ENCODE measurements around the gene USP34. TPM values are rescaled to one million over a fixed set of nuclear protein-coding genes. Genes with fewer than 3 reads are reported as not detected.
A peak's percentile ranks its signal among the peaks of the same experiment; 100 is the strongest.

The USP34 gene
- total and polyA plus RNA-seq, 5 donors = 37.3 to 78.0 (median 61.4) TPM

- no peak overlapping the region for H3K4me3 ChIP-seq (ENCODE audit: low read length)
- peak; percentile 50 to 80 (median 78) for DNase-seq
- intact Hi-C loops (cut with DNase I) = no loop called here
These were observed 31.5 kb downstream of the USP34 start for GRCh38 chr2:61439241-61440002.

GRCh38 chr2:61438670-61439069, 32.2 kb downstream of the USP34 start:
- no peaks in the 10 kb centered on the region for H3K27me3 ChIP-seq (ENCODE audit: control insufficient read depth, insufficient read depth)
- H3K4me1 ChIP-seq (ENCODE audit: control insufficient read depth, insufficient read depth, low read length) = peaks cover 14% of the 10 kb centered on the region
- H3K4me3 ChIP-seq (ENCODE audit: low read length) = no peak overlapping the region
- DNase-seq = no peak
- intact Hi-C loops (cut with DNase I) = no loop called here
- no peak overlapping the region for H3K27ac ChIP-seq (ENCODE audit: low read length)
- ATAC-seq = no peak
- no peaks in the 10 kb centered on the region for H3K9me3 ChIP-seq (ENCODE audit: control insufficient read depth, low read length)

More at GRCh38 chr2:61439241-61440002, 31.5 kb downstream of the USP34 start:
- 61% methylated on average over 7 of the region's 7 CpGs for WGBS
- Histone ChIP-seq H3K27me3 (ENCODE audit: control insufficient read depth, insufficient read depth) (no peaks in the 10 kb centered on the region), H3K4me1 (ENCODE audit: control insufficient read depth, insufficient read depth, low read length) (peaks cover 8% of the 10 kb centered on the region), H3K9me3 (ENCODE audit: control insufficient read depth, low read length) (no peaks in the 10 kb centered on the region), H3K27ac (ENCODE audit: low read length) (no peak overlapping the region)
- peak; percentile 74 to 79 for ATAC-seq

- DNase-seq = no peak
- intact Hi-C loops (cut with DNase I) = no loop called here
- H3K4me3 ChIP-seq (ENCODE audit: low read length) = no peak overlapping the region
- peaks cover 19% of the 10 kb centered on the region for H3K4me1 ChIP-seq (ENCODE audit: control insufficient read depth, insufficient read depth, low read length)
- no peak for ATAC-seq
- H3K9me3 ChIP-seq (ENCODE audit: control insufficient read depth, low read length) = no peaks in the 10 kb centered on the region
- no peaks in the 10 kb centered on the region for H3K27me3 ChIP-seq (ENCODE audit: control insufficient read depth, insufficient read depth)
- H3K27ac ChIP-seq (ENCODE audit: low read length) = no peak overlapping the region
- 94% methylated on average over 4 of the region's 4 CpGs for WGBS
These were observed 33.7 kb downstream of the USP34 start for GRCh38 chr2:61437170-61437569.

- ATAC-seq (no peak), DNase-seq (no peak)
- H3K27me3 ChIP-seq (ENCODE audit: control insufficient read depth, insufficient read depth) = no peaks in the 10 kb centered on the region
- H3K27ac ChIP-seq (ENCODE audit: low read length) = peak overlapping the region; percentile 45
- intact Hi-C loops (cut with DNase I) = no loop called here
- H3K9me3 ChIP-seq (ENCODE audit: control insufficient read depth, low read length) = no peaks in the 10 kb centered on the region
- peaks cover 19% of the 10 kb centered on the region for H3K4me1 ChIP-seq (ENCODE audit: control insufficient read depth, insufficient read depth, low read length)
- 54% methylated on average over 2 of the region's 2 CpGs for WGBS
- no peak overlapping the region for H3K4me3 ChIP-seq (ENCODE audit: low read length)
These were observed 34.8 kb downstream of the USP34 start for GRCh38 chr2:61436092-61436491.

- ATAC-seq (no peak), DNase-seq (no peak)
- no peaks in the 10 kb centered on the region for H3K27me3 ChIP-seq (ENCODE audit: control insufficient read depth, insufficient read depth)
- H3K27ac ChIP-seq (ENCODE audit: low read length) = no peak overlapping the region
- no peaks in the 10 kb centered on the region for H3K9me3 ChIP-seq (ENCODE audit: control insufficient read depth, low read length)
- intact Hi-C loops (cut with DNase I) = no loop called here
- WGBS = 91% methylated on average over 1 of the region's 1 CpG
- H3K4me3 ChIP-seq (ENCODE audit: low read length) = no peak overlapping the region
- H3K4me1 ChIP-seq (ENCODE audit: control insufficient read depth, insufficient read depth, low read length) = peaks cover 19% of the 10 kb centered on the region
These were observed 35.6 kb downstream of the USP34 start for GRCh38 chr2:61435291-61435690.

- Histone ChIP-seq H3K27ac (ENCODE audit: low read length) (no peak overlapping the region), H3K4me1 (ENCODE audit: control insufficient read depth, insufficient read depth, low read length) (peaks cover 16% of the 10 kb centered on the region), H3K27me3 (ENCODE audit: control insufficient read depth, insufficient read depth) (no peaks in the 10 kb centered on the region), H3K9me3 (ENCODE audit: control insufficient read depth, low read length) (no peaks in the 10 kb centered on the region), H3K4me3 (ENCODE audit: low read length) (no peak overlapping the region)
- intact Hi-C loops (cut with DNase I) = no loop called here
- ATAC-seq (peak; percentile 29 to 34), DNase-seq (no peak)
These were observed 36.6 kb downstream of the USP34 start for GRCh38 chr2:61434314-61434713.

- Histone ChIP-seq H3K9me3 (ENCODE audit: control insufficient read depth, low read length) (no peaks in the 10 kb centered on the region), H3K27ac (ENCODE audit: low read length) (no peak overlapping the region), H3K4me3 (ENCODE audit: low read length) (no peak overlapping the region), H3K4me1 (ENCODE audit: control insufficient read depth, insufficient read depth, low read length) (peaks cover 13% of the 10 kb centered on the region), H3K27me3 (ENCODE audit: control insufficient read depth, insufficient read depth) (no peaks in the 10 kb centered on the region)
- ATAC-seq (peak in 1 of 2 donors; percentile 32), DNase-seq (no peak)
- intact Hi-C loops (cut with DNase I) = no loop called here
- 92% methylated on average over 1 of the region's 1 CpG for WGBS
These were observed 37.3 kb downstream of the USP34 start for GRCh38 chr2:61433606-61434005.

GRCh38 chr2:61432990-61433389, 37.9 kb downstream of the USP34 start:
- Histone ChIP-seq H3K27ac (ENCODE audit: low read length) (no peak overlapping the region), H3K4me3 (ENCODE audit: low read length) (no peak overlapping the region), H3K4me1 (ENCODE audit: control insufficient read depth, insufficient read depth, low read length) (peaks cover 13% of the 10 kb centered on the region), H3K27me3 (ENCODE audit: control insufficient read depth, insufficient read depth) (no peaks in the 10 kb centered on the region), H3K9me3 (ENCODE audit: control insufficient read depth, low read length) (no peaks in the 10 kb centered on the region)
- 95% methylated on average over 3 of the region's 3 CpGs for WGBS
- ATAC-seq (no peak), DNase-seq (no peak)
- intact Hi-C loops (cut with DNase I) = no loop called here

GRCh38 chr2:61431345-61431744, 39.5 kb downstream of the USP34 start:
- no peak overlapping the region for H3K27ac ChIP-seq (ENCODE audit: low read length)
- no peak for DNase-seq
- H3K9me3 ChIP-seq (ENCODE audit: control insufficient read depth, low read length) = no peaks in the 10 kb centered on the region
- peaks cover 13% of the 10 kb centered on the region for H3K4me1 ChIP-seq (ENCODE audit: control insufficient read depth, insufficient read depth, low read length)
- no peaks in the 10 kb centered on the region for H3K27me3 ChIP-seq (ENCODE audit: control insufficient read depth, insufficient read depth)
- intact Hi-C loops (cut with DNase I) = no loop called here
- no peak overlapping the region for H3K4me3 ChIP-seq (ENCODE audit: low read length)
- no peak for ATAC-seq
- 97% methylated on average over 5 of the region's 5 CpGs for WGBS

GRCh38 chr2:61426267-61426897, 44.5 kb downstream of the USP34 start:
- intact Hi-C loops (cut with DNase I) = no loop called here
- H3K27ac ChIP-seq (ENCODE audit: low read length) = no peak overlapping the region
- DNase-seq = peak in 1 of 3 donors; percentile 62
- no peak overlapping the region for H3K4me3 ChIP-seq (ENCODE audit: low read length)
- H3K27me3 ChIP-seq (ENCODE audit: control insufficient read depth, insufficient read depth) = no peaks in the 10 kb centered on the region
- H3K9me3 ChIP-seq (ENCODE audit: control insufficient read depth, low read length) = no peaks in the 10 kb centered on the region
- 72% methylated on average over 6 of the region's 6 CpGs for whole genome bisulfite sequencing
- H3K4me1 ChIP-seq (ENCODE audit: control insufficient read depth, insufficient read depth, low read length) = peaks cover 18% of the 10 kb centered on the region
- ATAC-seq = peak; percentile 38 to 40

- intact Hi-C loops (cut with DNase I) = no loop called here
These were observed 45.2 kb downstream of the USP34 start for GRCh38 chr2:61425605-61426155.

More at GRCh38 chr2:61425605-61426155, 45.2 kb downstream of the USP34 start:
- 87% methylated on average over 6 of the region's 6 CpGs for WGBS
- Histone ChIP-seq H3K27me3 (ENCODE audit: control insufficient read depth, insufficient read depth) (no peaks in the 10 kb centered on the region), H3K4me1 (ENCODE audit: control insufficient read depth, insufficient read depth, low read length) (peaks cover 21% of the 10 kb centered on the region), H3K27ac (ENCODE audit: low read length) (no peak overlapping the region), H3K4me3 (ENCODE audit: low read length) (no peak overlapping the region), H3K9me3 (ENCODE audit: control insufficient read depth, low read length) (no peaks in the 10 kb centered on the region)
- DNase-seq (no peak), ATAC-seq (peak in 1 of 2 donors; percentile 9)
